Natural killer cell treated with Interleukin-12 subunit alpha and Interleukin-12 subunit beta and Interleukin-15 and Interleukin-18, amount 100 ng/mL, for 72 hours (primary cell): ENCODE measurements around the gene SF1. TPM values are rescaled to one million over a fixed set of nuclear protein-coding genes. Genes with fewer than 3 reads are reported as not detected.

Source experiments
- ATAC-seq, 2 donors: fragments of 150-1000 bp; cut with Tn5 transposase in 1 of 2; sonication (Bioruptor Pico), chemical (Tn5 transposase) in 1 of 2; 2 replicates each; pipeline ENCODE4 v1.10.0; 2021
- DNase-seq: peaks from one replicate; pipeline ENCODE4 v3.0.0; 2022; ENCODE audit warnings: low spot score
- H3K27ac Mint-ChIP-seq, 2 donors: 1 replicate in 1 of 2; 2 replicates in 1 of 2; pipeline ENCODE4 v1.8.0; 2022; ENCODE audit warnings: mixed read lengths in 2 of 2, mild to moderate bottlenecking in 1 of 2, moderate library complexity in 1 of 2
- H3K27me3 Mint-ChIP-seq, 2 donors: 1 replicate in 1 of 2; 2 replicates in 1 of 2; pipeline ENCODE4 v1.8.0; 2022; ENCODE audit warnings: mixed read lengths in 2 of 2
- H3K36me3 Mint-ChIP-seq: one replicate; pipeline ENCODE4 v1.8.0; 2022; ENCODE audit warnings: mixed read lengths
- H3K4me1 Mint-ChIP-seq, 2 donors: 1 replicate in 1 of 2; 2 replicates in 1 of 2; pipeline ENCODE4 v1.8.0; 2022; ENCODE audit warnings: low read depth in 2 of 2, mixed read lengths in 2 of 2, mild to moderate bottlenecking in 1 of 2
- H3K4me3 Mint-ChIP-seq: one replicate; pipeline ENCODE4 v1.8.0; 2022; ENCODE audit warnings: mixed read lengths
- H3K9me3 Mint-ChIP-seq: 2 replicates; pipeline ENCODE4 v1.8.0; 2022; ENCODE audit warnings: mixed read lengths
- total RNA-seq, 2 donors: library from RNA; stranded (reverse); gene quantifications; one replicate each; pipeline ENCODE4 v1.2.3, GENCODE V29; 2022

Gene SF1
- total RNA-seq, 2 donors from 2014 or later = 376 to 425 TPM

DNA sequence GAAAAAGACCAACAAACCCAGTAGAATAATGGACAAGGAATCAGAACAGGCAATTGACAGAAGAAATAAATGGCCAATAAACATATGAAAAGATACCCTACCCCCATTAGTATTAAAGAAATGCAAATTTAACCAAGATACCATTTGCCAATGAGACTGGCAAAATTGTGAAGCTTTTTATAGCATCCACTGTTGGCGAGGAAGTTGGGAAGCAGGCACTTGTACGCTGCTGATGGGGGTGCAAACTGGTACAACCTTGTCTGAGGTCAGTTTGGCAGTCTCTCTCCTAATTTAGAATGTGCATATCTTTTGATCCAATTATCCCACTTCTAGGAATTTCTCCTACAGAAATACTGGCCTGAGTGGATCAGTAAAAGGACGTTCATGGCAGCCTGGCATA is 46.7 kb downstream of the SF1 start:
- Mint-ChIP-seq H3K4me1 (peaks cover 5 to 7% of the 10 kb centered on the region in 2 donors), H3K27ac (no peak overlapping the region), H3K9me3 (no peaks in the 10 kb centered on the region), H3K27me3 (no peaks in the 10 kb centered on the region), H3K36me3 (no peaks in the 10 kb centered on the region), H3K4me3 (no peak overlapping the region)
- no peak for ATAC-seq
- DNase-seq = no peak

GRCh38 chr11:64729851-64730382 is 48.4 kb downstream of the SF1 start:
- Mint-ChIP-seq H3K36me3 (no peaks in the 10 kb centered on the region), H3K9me3 (no peaks in the 10 kb centered on the region), H3K4me1 (peaks cover 4% of the 10 kb centered on the region in 2 donors), H3K27ac (no peak overlapping the region), H3K4me3 (no peak overlapping the region), H3K27me3 (no peaks in the 10 kb centered on the region)
- no peak for DNase-seq
- ATAC-seq = no peak

DNA sequence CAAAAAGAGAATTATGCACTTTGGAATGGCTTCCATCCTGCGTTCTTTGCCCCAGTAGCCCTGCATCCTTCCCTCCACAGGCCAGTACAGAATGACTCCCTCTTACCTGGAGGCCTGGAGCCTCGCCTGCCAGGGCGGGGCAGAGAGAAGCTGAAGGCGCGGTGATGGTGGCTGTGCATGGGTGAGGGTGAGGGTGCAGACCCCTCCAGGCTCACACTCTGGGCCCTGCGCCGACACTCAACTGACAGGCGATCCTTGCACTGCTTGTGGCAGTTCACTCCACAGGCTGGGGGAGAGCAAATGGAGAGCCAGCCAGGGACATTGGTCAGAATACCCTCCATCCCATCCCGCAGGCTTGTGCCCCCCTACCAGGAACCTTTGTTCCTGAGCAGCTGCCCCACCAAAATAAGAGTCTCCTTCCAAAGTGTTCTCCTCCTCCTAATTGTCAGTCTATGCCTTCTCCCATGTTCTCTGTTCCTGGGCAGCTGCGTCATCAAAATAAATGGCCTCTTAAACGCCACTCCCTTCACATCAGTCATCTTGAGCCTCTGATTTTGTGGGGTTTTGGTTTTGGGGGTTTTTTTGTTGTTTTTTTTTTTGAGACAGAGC is 49.5 kb downstream of the SF1 start:
- Mint-ChIP-seq H3K9me3 (no peaks in the 10 kb centered on the region), H3K4me1 (peaks cover 4 to 10% of the 10 kb centered on the region in 2 donors), H3K4me3 (no peak overlapping the region), H3K27ac (no peak overlapping the region), H3K36me3 (no peaks in the 10 kb centered on the region), H3K27me3 (no peaks in the 10 kb centered on the region)
- ATAC-seq (no peak), DNase-seq (no peak)

- DNase-seq (no peak), ATAC-seq (no peak)
- Mint-ChIP-seq H3K27ac (no peak overlapping the region), H3K9me3 (no peaks in the 10 kb centered on the region), H3K4me3 (no peak overlapping the region), H3K36me3 (no peaks in the 10 kb centered on the region), H3K27me3 (peaks cover 0 to 5% of the 10 kb centered on the region in 2 donors), H3K4me1 (peaks cover 4 to 13% of the 10 kb centered on the region in 2 donors)
Measured at GRCh38 chr11:64726867-64727530, 51.3 kb downstream of the SF1 start.

DNA sequence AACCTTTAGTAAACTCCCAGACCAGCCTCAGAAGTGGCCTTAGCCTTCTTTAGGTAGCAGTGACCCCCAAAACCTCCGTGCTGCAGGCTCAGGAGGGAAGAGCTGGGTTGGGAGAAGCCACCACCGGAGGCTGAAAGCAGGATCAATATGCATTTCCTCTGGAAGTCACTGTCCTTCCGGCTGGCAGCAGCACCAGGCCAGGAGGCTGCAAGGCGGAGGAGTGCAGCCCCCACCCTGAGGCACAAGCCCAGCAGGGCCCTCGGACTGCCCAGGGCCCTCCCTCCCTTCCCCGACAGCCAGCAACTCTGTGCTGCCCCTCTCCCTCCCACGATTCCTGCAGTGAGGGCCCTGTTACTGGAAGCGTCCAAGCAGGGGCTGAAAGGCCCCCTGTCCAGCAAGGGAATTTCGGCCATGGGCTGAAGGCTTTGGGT is 52.1 kb downstream of the SF1 start:
- Mint-ChIP-seq H3K4me1 (peaks cover 4 to 13% of the 10 kb centered on the region in 2 donors), H3K27ac (no peak overlapping the region), H3K9me3 (no peaks in the 10 kb centered on the region), H3K36me3 (no peaks in the 10 kb centered on the region), H3K4me3 (no peak overlapping the region), H3K27me3 (peaks cover 0 to 6% of the 10 kb centered on the region in 2 donors)
- ATAC-seq (no peak), DNase-seq (no peak)

DNA sequence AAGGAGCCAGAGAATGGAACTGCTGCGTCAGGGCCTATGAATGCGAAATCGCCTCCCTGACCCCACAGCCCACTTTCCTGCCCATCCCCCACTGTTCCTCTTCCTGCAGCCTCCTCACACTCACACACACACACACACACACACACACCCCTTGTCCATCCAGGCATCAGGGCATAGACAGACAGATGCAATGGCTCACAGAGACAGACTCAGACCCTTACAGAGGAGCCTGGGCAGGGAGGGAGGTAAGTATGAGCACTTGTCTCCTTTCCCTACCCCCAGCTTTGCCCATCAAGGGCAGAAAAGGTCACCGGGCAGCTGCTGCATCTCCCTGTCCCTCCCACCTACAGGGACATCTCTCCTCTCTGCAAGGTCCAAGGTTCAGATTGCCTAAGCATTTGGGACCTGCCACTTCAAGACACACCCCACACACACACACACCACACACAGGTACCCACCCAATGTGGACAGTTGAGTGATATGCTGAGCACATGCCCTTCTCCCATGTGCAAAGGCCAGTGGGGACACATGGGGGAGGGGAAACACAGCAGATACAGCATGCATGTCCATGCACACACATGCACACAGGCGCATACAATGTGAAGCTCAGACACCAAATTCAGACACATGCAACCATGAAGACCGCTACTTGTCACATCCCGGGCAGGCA is 53.3 kb downstream of the SF1 start:
- Mint-ChIP-seq H3K9me3 (no peaks in the 10 kb centered on the region), H3K4me1 (peaks cover 4 to 13% of the 10 kb centered on the region in 2 donors), H3K36me3 (no peaks in the 10 kb centered on the region), H3K4me3 (peak overlapping the region; percentile 16), H3K27ac (no peak overlapping the region), H3K27me3 (peaks cover 0 to 12% of the 10 kb centered on the region in 2 donors)
- DNase-seq (no peak), ATAC-seq (no peak)

DNA sequence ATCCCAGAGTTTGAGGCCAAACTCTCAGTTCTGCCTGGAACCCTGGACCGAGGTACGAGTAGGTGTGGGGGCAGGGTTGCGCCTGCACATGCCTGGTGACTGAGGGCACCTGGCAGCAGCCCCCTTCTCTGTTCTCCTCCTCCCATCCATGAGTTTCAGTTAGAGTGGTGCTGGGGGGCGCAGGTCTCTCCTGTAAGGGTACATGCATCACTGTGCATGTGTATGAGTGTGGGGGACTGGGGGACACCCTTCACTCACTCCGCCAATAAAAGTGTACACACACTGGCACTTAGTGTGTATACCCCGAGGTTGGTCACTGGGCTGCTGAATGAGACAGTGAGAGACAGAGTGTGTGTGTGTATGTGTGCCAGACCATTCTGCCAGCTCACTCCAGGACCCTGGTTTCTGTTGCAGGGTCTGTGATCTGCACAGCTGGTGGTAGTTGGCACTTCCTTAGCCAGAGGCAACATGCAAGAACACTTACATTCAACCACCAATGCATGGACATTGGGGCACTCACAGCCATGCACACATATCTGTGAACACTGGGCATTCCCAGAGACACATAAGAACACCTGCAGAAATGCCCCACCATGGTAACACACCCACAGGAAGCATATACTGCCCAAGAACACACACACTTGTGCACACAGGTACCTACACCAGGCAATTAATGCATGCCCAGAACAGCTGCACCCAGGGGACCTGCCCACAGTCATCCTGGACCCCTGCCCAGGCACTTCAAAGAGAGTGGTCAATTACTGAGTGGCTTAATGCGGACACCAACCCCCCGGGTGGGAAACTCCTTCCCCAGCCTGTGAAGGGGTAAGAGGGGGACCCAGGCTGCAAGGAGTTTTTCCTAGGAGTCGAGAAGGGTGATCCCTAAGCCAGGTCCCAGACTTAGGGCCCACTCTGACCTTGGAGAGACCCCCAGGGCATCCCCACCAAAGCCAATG is 54.2 kb downstream of the SF1 start:
- peaks cover 0 to 13% of the 10 kb centered on the region in 2 donors for H3K27me3 Mint-ChIP-seq
- ATAC-seq = no peak
- no peaks in the 10 kb centered on the region for H3K36me3 Mint-ChIP-seq
- peaks cover 4 to 13% of the 10 kb centered on the region in 2 donors for H3K4me1 Mint-ChIP-seq
- H3K9me3 Mint-ChIP-seq = no peaks in the 10 kb centered on the region
- no peak for DNase-seq
- peak overlapping the region; percentile 62 for H3K4me3 Mint-ChIP-seq
- peak overlapping the region in 1 of 2 donors; percentile 48 for H3K27ac Mint-ChIP-seq

DNA sequence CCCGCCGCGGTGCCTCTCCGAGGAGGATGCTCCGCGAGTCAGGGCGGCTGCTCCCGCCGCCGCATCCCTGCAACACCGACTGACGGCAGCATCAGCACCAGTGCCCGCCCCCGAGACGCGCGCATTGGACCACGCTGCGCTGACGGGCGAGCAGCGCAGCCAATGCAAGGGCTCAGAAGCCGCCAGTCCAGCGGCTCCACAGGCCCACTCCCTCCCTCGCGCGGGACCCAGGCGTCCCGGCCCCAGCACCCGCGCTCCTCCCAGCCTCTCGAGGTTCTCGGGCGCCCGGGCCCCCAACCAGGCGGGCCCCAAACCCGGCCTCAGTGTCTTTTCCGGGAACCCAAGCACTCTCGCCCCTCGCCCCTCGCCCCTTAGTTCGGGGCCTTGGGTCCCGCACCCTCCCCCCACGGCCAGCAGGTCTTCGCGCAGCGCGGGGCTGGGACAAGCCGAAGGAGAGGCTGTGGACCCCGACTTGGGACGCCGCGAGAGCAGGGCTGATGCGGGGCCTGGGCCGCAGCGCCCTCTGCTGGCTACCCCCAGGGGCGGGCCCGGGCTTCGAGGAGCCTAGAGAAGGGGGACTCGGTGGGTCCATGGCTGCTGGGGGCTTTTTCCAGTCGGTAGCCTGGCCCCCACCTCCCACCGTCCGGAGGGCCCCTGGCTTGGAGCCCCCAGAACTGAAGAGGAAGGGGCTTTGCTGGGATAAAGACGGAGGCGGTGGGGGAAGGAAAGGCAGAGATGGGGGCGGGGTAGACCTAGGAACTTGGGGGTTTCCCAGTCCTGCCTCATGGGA is 55.0 kb downstream of the SF1 start, which contains the start of gene NRXN2:
NRXN2 (minus strand) TSS at position 81 of the 790 bp plus-strand sequence. CDS start 9,498 bp downstream, outside the sequence.
- DNase-seq (peak; percentile 91), ATAC-seq (peak; percentile 98 to 99)
- Mint-ChIP-seq H3K36me3 (no peaks in the 10 kb centered on the region), H3K4me1 (peaks cover 4 to 13% of the 10 kb centered on the region in 2 donors), H3K4me3 (peak within 1 kb of the TSS; percentile 67), H3K27ac (peak within 1 kb of the TSS in 1 of 2 donors; percentile 48), H3K9me3 (no peaks in the 10 kb centered on the region), H3K27me3 (peaks cover 0 to 15% of the 10 kb centered on the region in 2 donors)

GRCh38 chr11:64722141-64723065 is 55.9 kb downstream of the SF1 start:
- Mint-ChIP-seq H3K36me3 (no peaks in the 10 kb centered on the region), H3K9me3 (no peaks in the 10 kb centered on the region), H3K4me1 (peaks cover 4 to 13% of the 10 kb centered on the region in 2 donors), H3K27me3 (peaks cover 4 to 18% of the 10 kb centered on the region in 2 donors), H3K27ac (no peak overlapping the region), H3K4me3 (peak overlapping the region; percentile 67)
- ATAC-seq (no peak), DNase-seq (no peak)

DNA sequence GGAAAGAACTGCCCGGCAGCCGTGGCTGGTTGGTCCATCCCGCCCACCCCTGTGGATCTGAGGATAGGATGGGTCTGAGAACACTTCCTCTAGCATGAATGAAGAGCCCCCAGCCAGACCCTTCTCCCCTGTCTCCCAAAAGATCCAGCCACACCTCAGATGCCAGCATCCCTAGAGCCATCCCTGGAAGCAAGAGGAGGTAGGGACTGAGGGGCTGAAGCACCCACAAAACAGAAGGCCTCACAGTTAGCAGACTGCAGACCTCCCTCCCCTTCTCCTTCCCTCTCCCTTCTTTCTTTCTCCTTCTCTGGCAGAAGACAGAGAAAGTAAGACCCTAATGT is 57.0 kb downstream of the SF1 start:
- ATAC-seq (no peak), DNase-seq (no peak)
- H3K36me3 Mint-ChIP-seq = no peaks in the 10 kb centered on the region
- H3K4me1 Mint-ChIP-seq = peaks cover 4 to 13% of the 10 kb centered on the region in 2 donors
- H3K27ac Mint-ChIP-seq = no peak overlapping the region
- no peak overlapping the region for H3K4me3 Mint-ChIP-seq
- H3K27me3 Mint-ChIP-seq = peaks cover 8 to 24% of the 10 kb centered on the region in 2 donors
- no peaks in the 10 kb centered on the region for H3K9me3 Mint-ChIP-seq

- Mint-ChIP-seq H3K36me3 (no peaks in the 10 kb centered on the region), H3K4me3 (no peak overlapping the region), H3K9me3 (no peaks in the 10 kb centered on the region), H3K4me1 (peaks cover 4 to 13% of the 10 kb centered on the region in 2 donors), H3K27ac (no peak overlapping the region), H3K27me3 (peaks cover 8 to 26% of the 10 kb centered on the region in 2 donors)
- ATAC-seq (no peak), DNase-seq (no peak)
Measured at GRCh38 chr11:64720640-64721358, 57.5 kb downstream of the SF1 start.
